NK-92 (cell line): ENCODE results near the gene RFX1.
"Not testable (repeated sequence)": the region's sequence is repeated elsewhere in the genome, so short reads cannot be mapped to it uniquely, and the experiment has no call there.

Source experiments
- DNase-seq: peaks from one replicate; lab custom pipeline; 2025; ENCODE audit not compliant: unreplicated experiment; lab: John Stamatoyannopoulos, UW

The RFX1 gene

GRCh38 chr19:13979686-13980085, 26.4 kb downstream of the RFX1 start:
- DNase-seq: no peak

DNA sequence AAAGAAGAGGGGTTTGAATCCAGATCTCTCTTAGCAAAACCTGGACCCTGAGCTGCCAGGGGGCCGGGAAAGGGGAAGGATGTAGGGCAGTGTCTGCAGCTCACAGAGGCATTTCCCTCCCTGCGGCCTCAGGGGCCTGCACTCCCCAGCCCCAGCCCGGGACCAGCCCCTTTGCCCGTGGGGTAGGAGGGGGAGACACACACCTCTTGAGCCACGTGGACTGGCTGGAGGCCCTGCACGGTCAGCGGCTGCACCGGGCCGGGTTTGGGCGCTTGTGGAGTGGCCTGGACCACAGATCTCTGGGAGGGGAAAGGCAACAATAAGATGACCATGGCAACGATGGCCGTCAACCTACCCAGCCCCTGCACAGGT, 26.9 kb downstream of the RFX1 start:
- DNase-seq: no peak

DNA sequence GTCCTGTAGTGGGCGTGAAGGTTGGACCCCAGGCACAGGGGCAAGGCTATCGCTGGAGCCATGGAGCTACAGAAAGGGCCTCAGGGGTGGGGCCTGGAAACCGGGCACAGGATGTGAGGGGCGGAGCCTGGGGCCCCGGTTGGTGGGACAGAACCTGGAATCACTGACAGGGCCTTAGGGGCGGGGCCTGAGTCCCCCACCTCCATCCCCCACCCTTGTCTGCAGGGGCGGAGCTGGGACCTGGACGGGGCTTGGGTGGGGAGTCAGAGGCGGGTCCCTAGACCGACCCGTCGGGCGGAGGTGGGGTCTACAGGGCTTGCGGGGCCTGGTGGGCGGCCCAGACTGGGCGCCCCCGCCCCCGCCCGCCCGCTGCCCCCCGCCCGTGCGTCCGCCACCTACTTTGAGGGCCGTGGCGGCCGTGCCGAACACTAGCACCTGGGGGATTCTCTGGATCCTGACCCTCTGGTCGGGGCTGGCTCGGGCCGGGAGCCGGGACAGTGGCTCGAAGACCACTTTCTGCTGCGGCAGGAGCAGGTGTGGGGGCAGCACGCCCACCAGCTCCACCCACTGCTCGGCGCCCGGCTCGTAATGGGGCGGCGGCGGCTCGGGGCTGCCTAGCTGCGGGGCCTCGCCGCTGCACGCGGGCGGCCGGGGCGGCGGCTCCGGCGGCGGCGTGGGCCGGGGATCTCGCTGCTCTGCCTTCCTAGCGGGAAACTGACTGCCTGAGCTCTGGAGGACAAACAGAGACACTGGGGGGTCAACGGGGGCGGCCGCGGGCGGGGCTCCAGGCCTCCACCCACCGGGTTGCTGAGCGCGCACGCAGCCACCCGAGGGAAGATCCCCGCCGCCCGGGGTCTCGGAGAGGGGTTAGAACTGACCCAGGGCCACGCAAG, 27.5 kb downstream of the RFX1 start:
- DNase-seq: no peak

- DNase-seq: no peak
Observed at GRCh38 chr19:13977803-13978202, 28.3 kb downstream of the RFX1 start.

DNA sequence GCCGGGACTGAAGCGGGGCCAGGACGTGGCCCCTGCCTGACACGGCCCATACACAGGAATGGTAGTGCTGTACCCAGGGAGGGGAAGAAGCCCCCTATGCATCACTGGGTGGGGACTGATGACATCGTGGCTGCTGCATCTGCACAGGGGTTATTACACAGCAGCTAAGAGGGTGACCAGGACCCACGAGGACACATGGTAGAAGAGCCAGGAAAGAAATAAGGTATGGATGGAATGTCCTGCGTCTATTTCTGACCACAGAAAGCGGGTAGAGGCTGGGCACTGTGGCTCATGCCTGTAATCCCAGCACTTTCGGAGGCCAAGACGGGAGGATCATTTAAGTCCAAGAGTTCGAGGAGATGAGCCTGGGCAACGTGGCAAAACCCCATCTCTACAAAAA, 29.7 kb downstream of the RFX1 start:
- no peak for DNase-seq

DNA sequence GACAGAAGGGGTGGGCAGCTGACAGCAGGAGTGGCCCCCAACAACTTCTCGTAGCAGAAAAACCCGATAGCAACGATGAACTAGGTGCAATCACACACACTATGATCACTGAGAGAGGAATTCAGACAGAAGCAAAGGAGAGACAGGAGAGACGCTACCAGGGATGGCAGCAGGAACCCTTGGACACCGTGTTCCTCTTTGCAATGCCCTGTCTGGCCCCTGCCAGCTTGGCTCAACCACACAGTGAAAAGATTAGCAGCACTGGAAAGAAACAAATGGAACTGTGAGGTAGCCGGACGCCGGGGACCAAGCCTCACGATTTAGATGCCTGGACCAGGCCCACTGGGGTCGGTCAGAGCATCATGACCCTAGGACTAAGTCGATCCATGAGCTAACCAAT, 30.2 kb downstream of the RFX1 start:
- DNase-seq: no peak

- no peak for DNase-seq
Observed at GRCh38 chr19:13974073-13974472, 32.0 kb downstream of the RFX1 start.

GRCh38 chr19:13973479-13973878, 32.6 kb downstream of the RFX1 start:
- DNase-seq: not testable (repeated sequence)

GRCh38 chr19:13972368-13973155, 33.6 kb downstream of the RFX1 start:
- DNase-seq: no peak

DNA sequence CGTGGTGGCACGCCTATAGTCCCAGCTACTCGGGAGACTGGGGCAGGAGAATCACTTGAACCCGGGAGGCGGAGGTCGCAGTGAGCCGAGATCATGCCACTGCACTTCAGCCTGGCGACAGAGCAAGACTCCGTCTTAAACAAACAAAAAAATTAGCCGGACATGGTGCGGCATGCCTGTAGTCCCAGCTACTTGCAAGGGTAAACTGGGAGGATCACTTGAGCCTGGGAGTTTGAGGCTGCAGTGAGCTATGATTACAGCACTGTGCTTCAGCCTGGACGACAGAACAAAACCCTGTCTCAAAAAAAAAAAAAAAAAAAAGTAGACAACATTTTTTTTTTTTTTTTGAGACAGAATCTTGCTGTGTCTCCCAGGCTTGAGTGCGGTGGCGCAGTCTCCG, 34.3 kb downstream of the RFX1 start:
- not testable (repeated sequence) for DNase-seq

- DNase-seq: no peak
Observed at GRCh38 chr19:13969897-13970296, 36.2 kb downstream of the RFX1 start.

GRCh38 chr19:13968999-13969398, 37.1 kb downstream of the RFX1 start:
- DNase-seq: no peak

DNA sequence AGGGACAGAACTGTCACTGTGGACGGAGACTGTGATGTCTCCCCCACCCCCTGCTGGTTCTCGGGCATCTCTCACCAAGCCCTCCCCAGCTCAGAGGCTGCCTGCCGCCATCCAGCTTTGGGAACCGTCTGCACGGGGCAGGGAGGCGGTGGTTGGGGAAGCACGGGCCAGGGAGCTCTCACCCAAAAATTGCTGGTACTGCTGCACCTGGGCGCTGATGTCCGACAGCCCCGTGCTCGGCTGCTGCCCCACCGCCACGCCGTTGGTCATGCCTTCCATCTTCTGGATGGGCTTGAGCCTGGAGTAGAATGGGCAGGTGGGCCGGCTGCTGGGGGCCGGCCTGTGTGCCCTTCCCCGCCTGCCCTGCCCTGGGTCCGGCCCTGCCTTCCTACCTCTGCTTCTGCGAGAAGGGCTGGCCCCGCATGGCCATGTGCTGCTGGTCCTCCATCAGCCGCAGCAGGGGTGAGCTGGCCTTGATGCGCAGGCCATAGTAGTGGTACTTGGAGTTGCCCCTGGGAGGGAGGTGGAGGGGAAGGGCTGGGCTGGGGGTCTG, 37.7 kb downstream of the RFX1 start:
- no peak for DNase-seq

DNA sequence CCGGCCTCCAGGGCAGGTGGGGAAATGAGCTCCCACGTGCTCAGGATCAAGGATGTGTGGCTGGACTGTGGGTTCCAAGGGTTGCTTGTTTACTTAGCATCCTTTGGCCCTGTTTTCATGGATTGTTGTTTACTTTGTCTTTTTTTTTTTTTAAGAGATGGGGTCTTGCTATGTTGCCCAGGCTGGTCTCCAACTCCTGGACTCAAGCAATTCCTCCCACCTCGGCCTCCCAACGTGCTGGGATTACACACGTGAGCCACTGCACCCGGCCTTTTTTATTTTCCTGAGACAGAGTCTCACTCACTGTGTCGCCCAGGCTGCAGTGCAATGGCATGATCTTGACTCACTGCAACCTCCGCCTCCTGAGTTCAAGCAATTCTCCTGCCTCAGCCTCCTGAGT, 38.9 kb downstream of the RFX1 start:
- not testable (repeated sequence) for DNase-seq

- DNase-seq: no peak
Observed at GRCh38 chr19:13966684-13967128, 39.4 kb downstream of the RFX1 start.

DNA sequence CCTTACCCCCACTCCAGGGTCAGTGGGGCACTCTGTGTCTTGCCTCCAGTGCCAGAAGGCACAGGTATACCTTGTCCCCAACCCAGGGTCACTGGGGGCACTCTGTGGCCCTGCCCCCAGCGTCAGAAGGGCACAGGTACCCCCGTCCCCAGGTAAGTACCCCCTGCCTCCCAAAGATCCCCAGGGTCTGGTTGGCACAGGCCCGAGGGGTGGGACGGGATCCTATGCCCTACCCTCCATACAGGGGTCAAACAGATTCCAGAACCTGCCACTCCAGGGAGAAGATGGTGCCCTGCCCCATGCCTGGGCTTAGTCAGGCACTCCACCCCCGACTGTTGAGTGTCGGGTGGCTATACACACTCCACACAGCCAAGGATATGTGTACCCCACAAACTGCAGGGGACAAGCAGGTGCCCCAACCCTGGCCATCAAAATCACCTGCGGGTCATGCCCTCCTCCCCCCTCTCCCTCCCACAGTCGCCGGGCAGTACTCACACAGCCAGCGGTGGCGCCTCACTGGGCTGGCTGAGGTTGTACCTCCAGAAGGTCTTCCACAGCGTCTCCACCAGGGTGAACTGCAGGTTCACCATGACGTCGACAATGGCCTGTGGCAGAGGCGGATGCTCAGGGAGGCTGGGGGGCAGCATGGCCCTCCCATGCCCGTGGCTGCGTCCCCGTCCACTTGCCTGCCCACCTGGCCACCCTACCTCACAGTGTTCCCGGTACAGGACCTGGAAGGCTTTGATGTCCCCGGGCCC, 40.0 kb downstream of the RFX1 start:
- no peak for DNase-seq

DNA sequence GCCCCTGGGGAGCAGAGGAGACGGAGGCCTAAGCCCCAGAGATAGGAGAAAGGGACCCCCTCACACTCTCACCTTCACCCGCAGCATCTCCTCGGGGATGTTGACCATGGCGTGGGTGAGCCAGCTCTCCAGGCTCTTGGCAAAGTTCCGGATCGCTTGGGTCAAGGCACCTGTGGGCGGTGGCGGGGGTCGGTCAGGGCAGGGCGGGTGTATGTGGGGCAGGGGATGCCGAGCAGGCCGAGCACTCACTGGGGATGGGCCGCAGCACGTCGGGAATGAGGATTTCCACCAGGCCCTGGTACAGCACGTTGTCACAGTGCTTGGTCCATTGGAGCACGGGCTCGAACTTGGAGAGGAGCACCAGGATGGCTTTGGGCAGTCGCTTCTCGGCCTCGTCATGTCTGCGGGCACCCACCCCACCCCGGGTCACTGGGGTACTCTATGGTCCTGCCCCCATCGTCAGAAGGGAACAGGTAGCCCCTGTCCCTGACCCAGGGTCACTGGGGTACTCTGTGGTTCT, 40.7 kb downstream of the RFX1 start:
- no peak for DNase-seq

DNA sequence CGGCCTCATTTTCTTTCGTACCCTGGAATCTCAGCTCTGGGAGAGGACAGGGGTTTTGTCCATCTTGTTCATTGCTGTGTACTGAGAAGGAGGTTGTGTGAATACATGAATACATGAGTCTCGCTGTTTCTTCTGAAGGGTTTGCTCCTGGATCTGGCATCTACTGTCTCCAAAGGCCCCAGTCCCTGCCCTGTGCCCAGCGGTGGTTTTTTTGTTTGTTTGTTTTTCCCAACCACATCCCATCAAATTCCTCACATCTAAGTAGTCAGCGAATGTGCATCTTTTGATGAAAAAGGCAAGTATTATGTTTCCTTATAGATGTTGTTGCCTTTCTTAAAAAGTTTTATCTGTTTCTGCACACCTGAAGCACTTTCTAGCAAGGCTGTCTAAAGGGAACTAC, 41.3 kb downstream of the RFX1 start:
- DNase-seq: no peak

GRCh38 chr19:13963603-13964105, 42.5 kb downstream of the RFX1 start:
- no peak for DNase-seq

GRCh38 chr19:13962699-13963602, 43.2 kb downstream of the RFX1 start:
- no peak for DNase-seq
